ENCODE data around the gene GDF3. TPM values are rescaled to one million over a fixed set of nuclear protein-coding genes. Genes with fewer than 3 reads are reported as not detected.
A peak's percentile ranks its signal among the peaks of the same experiment; 100 is the strongest.
"Not testable (repeated sequence)": the region's sequence is repeated elsewhere in the genome, so short reads cannot be mapped to it uniquely, and the experiment has no call there.

The GDF3 gene
- total RNA-seq, 1 experiment from 2014 or later: not detected

GRCh38 chr12:7667125-7667524, 28.4 kb downstream of the GDF3 start:
- DNase-seq (ENCODE audit: low spot score): no peak

DNA sequence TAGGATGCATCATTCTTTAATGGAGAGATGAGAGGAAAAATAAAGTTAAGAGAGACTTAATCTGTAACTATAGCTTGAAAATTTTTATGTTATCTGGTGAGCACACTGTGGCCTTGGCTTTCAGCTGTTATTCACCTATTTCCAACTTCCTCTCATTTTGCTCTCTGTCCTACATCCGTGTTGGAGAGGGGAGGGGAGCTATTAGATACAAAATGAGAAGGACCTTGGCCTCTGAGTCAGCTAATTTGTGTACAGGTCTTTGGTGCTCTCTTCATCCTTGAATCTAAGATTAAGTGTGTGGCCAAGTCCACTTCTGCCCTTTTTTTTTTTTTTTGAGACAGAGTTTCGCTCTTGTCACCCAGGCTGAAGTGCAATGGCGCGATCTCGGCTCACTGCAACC, 29.0 kb downstream of the GDF3 start:
- no peak for DNase-seq (ENCODE audit: low spot score)

- no peak for DNase-seq (ENCODE audit: low spot score)
Measured at GRCh38 chr12:7661741-7662140, 33.8 kb downstream of the GDF3 start.

DNA sequence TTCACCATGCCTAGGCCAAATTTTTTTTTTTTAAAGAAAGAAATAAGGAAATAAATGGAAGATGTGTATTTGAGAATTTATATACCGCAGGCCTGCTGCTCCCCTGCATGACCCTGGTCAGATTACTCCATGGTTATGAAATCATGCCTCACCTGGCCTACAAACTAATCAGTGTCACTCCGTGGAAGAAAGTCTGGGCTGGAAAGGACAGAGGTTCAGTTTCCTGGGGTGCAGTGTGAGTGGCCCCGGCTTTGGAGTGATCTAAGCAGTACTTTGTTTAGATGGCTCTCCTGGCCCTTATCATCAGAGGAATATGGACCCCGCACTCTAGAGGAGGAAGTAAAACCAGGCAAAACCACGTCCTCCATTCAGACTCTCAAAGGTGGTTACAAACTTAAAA, 39.5 kb downstream of the GDF3 start:
- DNase-seq (ENCODE audit: low spot score): no peak

GRCh38 chr12:7650091-7650490, 45.5 kb downstream of the GDF3 start:
- DNase-seq (ENCODE audit: low spot score): no peak

GRCh38 chr12:7647071-7647470, 48.5 kb downstream of the GDF3 start:
- no peak for DNase-seq (ENCODE audit: low spot score)

DNA sequence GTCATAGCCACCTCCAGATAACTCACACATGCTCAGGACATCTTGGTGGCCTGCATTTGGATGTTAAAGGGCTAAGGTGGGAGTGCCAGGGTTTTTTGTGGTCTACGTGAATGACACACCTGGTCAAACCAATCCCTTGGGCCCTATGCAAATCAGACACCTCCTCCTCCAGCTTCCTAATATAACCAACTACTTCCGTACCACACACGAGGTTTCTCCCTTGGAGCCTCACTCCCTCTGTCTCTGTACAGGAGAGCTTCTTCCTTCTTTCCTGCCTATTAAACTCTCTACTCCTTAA, 49.4 kb downstream of the GDF3 start:
- DNase-seq (ENCODE audit: low spot score): no peak

GRCh38 chr12:7645395-7646177, 50.0 kb downstream of the GDF3 start:
- DNase-seq (ENCODE audit: low spot score): peak; percentile 14

DNA sequence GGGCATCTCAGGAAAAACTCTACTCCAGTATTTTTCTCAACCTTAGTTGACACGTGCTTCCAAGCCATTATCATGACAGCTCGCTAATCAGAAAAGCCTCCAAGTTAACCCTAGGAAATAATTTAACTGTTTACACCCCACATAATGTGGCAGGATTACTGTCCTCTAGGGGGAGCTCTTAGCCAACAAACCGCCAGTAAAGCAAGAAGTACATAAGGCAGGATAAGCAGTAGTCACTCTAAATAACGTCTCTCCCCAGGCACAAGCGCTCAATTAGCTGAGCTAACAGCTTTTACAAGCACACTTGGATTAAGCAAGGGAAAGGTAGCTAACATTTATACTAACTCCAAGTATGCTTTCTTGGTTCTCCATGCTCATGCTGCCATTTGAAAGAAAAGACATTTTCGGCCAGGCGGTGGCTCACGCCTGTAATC, 52.7 kb downstream of the GDF3 start:
- no peak for DNase-seq (ENCODE audit: low spot score)

GRCh38 chr12:7642287-7642686, 53.3 kb downstream of the GDF3 start:
- no peak for DNase-seq (ENCODE audit: low spot score)

DNA sequence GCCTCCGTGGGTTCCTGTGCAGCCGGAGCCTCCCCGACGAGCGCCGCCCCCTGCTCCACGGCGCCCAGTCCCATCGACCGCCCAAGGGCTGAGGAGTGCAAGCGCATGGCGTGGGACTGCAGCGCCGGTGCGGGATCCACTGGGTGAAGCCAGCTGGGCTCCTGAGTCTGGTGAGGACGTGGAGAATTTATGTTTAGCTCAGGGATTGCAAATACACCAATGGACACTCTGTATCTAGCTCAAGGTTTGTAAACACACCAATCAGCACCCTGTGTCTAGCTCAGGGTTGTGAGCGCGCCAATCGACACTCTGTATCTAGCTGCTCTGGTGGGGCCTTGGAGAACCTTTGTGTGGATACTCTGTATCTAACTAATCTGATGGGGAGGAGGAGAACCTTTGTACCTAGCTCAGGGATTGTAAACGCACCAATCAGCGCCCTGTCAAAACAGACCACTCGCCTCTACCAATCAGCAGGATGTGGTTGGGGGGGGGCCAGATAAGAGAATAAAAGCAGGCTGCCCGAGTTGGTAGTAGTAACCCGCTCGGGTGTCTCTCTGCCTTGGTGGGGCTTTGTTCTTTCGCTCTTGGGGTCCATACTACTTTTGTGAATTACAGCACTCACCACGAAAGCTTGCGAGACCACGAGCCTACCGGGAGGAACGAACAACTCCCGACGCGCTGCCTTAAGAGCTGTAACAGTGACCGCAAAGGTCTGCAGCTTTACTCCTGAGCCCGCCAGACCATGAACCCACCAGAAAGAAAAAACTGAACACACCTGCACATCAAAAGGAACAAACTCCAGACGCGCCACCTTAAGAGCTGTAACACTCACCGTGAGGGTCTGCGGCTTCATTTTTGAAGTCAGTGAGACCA, 55.2 kb downstream of the GDF3 start:
- not testable (repeated sequence) for DNase-seq (ENCODE audit: low spot score)

Other genes starting within 250 kb of the GDF3 start
- gene CD163, start 192.0 kb downstream of the GDF3 start, total RNA-seq (2014; rRNA removed; shearing (Covaris generic)): 0.02 TPM in 1 of 2 replicates, not detected in the other
- not detected in 2 replicates for gene APOBEC1, start 29.9 kb downstream of the GDF3 start, total RNA-seq (2014; rRNA removed; shearing (Covaris generic))
- not detected in 2 replicates for gene DPPA3, start 15.7 kb upstream of the GDF3 start, total RNA-seq (2014; rRNA removed; shearing (Covaris generic))
- not detected in 2 replicates for gene CLEC4C, start 51.6 kb upstream of the GDF3 start, total RNA-seq (2014; rRNA removed; shearing (Covaris generic))
- not detected in 2 replicates for gene NANOGNB, start 69.4 kb upstream of the GDF3 start, total RNA-seq (2014; rRNA removed; shearing (Covaris generic))
- not detected in 2 replicates for gene NANOG, start 93.6 kb upstream of the GDF3 start, total RNA-seq (2014; rRNA removed; shearing (Covaris generic))
- 0.12 TPM in 1 of 2 replicates, not detected in the other for gene SLC2A14, start 177.1 kb upstream of the GDF3 start, total RNA-seq (2014; rRNA removed; shearing (Covaris generic))
- 16.3 and 17.0 TPM in 2 replicates for gene SLC2A3, start 240.4 kb upstream of the GDF3 start, total RNA-seq (2014; rRNA removed; shearing (Covaris generic))